Sigmoid colon (tissue), 4 donors: ENCODE data around the gene HDLBP.

Source experiments
- CTCF ChIP-seq, 4 experiments: fragments of 450-650 bp in 3 of 4; fragments of 200-600 bp in 1 of 4; IDR thresholded peaks; one replicate each; pipeline ENCODE4 v1.5.1; 2016 to 2019; ENCODE audit warnings: antibody characterized with exemption in 4 of 4, mild to moderate bottlenecking in 3 of 4, moderate library complexity in 2 of 4
- EP300 ChIP-seq, 4 donors: sonication (generic); formaldehyde crosslinking; IDR thresholded peaks; one replicate each; pipeline ENCODE4 v1.6.1; 2017; ENCODE audit warnings: antibody characterized with exemption in 4 of 4
- POLR2AphosphoS5 ChIP-seq, 4 donors: sonication (generic); formaldehyde crosslinking; IDR thresholded peaks; one replicate each; pipeline ENCODE4 v1.6.1; 2017; ENCODE audit warnings: antibody characterized with exemption in 4 of 4

- TF ChIP-seq CTCF (IDR thresholded peaks at IDR 0.05) = no peak
- no peak for TF ChIP-seq POLR2AphosphoS5 (IDR thresholded peaks at IDR 0.05)
- no peak for TF ChIP-seq EP300 (IDR thresholded peaks at IDR 0.05)
Measured at GRCh38 chr2:241317391-241317790, 1.9 kb upstream of the HDLBP start.
